BLaER1 treated with 17β-estradiol and CSF1 and Interleukin-3, amounts not matched to agents 10 nM and 100 nM (cell line): Measurements from ENCODE around the gene FLAD1.
A peak's percentile ranks its signal among the peaks of the same experiment; 100 is the strongest.

Experiments
- H3K27ac ChIP-seq, 11 experiments: shearing (Covaris generic); formaldehyde crosslinking; 2 replicates each; pipeline ENCODE4 v1.8.1; 2022
- H3K27me3 ChIP-seq, 11 experiments: shearing (Covaris generic); formaldehyde crosslinking; 2 replicates each; pipeline ENCODE4 v1.8.1; 2022
- H3K36me3 ChIP-seq, 11 experiments: shearing (Covaris generic); formaldehyde crosslinking; 2 replicates each; pipeline ENCODE4 v1.8.1; 2022
- H3K4me1 ChIP-seq, 10 experiments: shearing (Covaris generic); formaldehyde crosslinking; 2 replicates each; pipeline ENCODE4 v1.8.1; 2022
- H3K4me2 ChIP-seq, 11 experiments: shearing (Covaris generic); formaldehyde crosslinking; 2 replicates each; pipeline ENCODE4 v1.8.1; 2022
- H3K4me3 ChIP-seq, 10 experiments: shearing (Covaris generic); formaldehyde crosslinking; 2 replicates each; pipeline ENCODE4 v1.8.1; 2022
- H3K9ac ChIP-seq, 11 experiments: shearing (Covaris generic); formaldehyde crosslinking; 2 replicates each; pipeline ENCODE4 v1.8.1; 2022
- H3K9me3 ChIP-seq, 11 experiments: shearing (Covaris generic); formaldehyde crosslinking; replicated peaks in 1 of 11; 2 replicates each; pipeline ENCODE4 v1.8.1; 2022
- H4K20me1 ChIP-seq, 11 experiments: shearing (Covaris generic); formaldehyde crosslinking; 2 replicates each; pipeline ENCODE4 v1.8.1; 2022
- Cebpa-rat ChIP-seq, 11 experiments: shearing (Covaris generic); IDR thresholded peaks; 2 replicates each; pipeline ENCODE4 v1.8.1; 2022

FLAD1 gene

GRCh38 chr1:154968731-154969130, 14.4 kb upstream of the FLAD1 start:
- H3K9me3 ChIP-seq: no peaks in the 10 kb centered on the region
- peak overlapping the region in 10 of 11 experiments; percentile 49 to 90 (median 78); a peak in 17 of 22 replicates for H3K27ac ChIP-seq
- H3K27me3 ChIP-seq: no peaks in the 10 kb centered on the region
- peaks cover 53 to 61% (median 58%) of the 10 kb centered on the region in 11 experiments for H3K36me3 ChIP-seq
- H3K4me1 ChIP-seq: peaks cover 51 to 96% (median 74%) of the 10 kb centered on the region in 10 experiments
- H3K4me3 ChIP-seq: peak overlapping the region in 7 of 10 experiments; percentile 43 to 76 (median 62); a peak in 13 of 20 replicates
- H4K20me1 ChIP-seq: peaks cover 26 to 82% (median 44%) of the 10 kb centered on the region in 11 experiments; a peak in 19 of 22 replicates
- TF ChIP-seq Cebpa-rat (IDR thresholded peaks at IDR 0.05): no peak
- peak overlapping the region; percentile 89 to 100 (median 98) for H3K4me2 ChIP-seq
- H3K9ac ChIP-seq: peak overlapping the region; percentile 65 to 99 (median 79)

GRCh38 chr1:154969246-154969645, 13.9 kb upstream of the FLAD1 start:
- Histone ChIP-seq H3K27ac (peak overlapping the region in 10 of 11 experiments; percentile 49 to 90 (median 78); a peak in 18 of 22 replicates), H3K4me3 (peak overlapping the region in 9 of 10 experiments; percentile 43 to 76 (median 59); a peak in 18 of 20 replicates), H3K4me1 (peaks cover 46 to 91% (median 70%) of the 10 kb centered on the region in 10 experiments), H3K9me3 (no peaks in the 10 kb centered on the region), H3K36me3 (peaks cover 48 to 56% (median 53%) of the 10 kb centered on the region in 11 experiments), H3K9ac (peak overlapping the region; percentile 65 to 99 (median 79)), H3K27me3 (no peaks in the 10 kb centered on the region), H3K4me2 (peak overlapping the region; percentile 89 to 100 (median 98)), H4K20me1 (peaks cover 26 to 82% (median 41%) of the 10 kb centered on the region in 11 experiments; a peak in 19 of 22 replicates)
- no peak for TF ChIP-seq Cebpa-rat (IDR thresholded peaks at IDR 0.05)

GRCh38 chr1:154969860-154970452, 13.2 kb upstream of the FLAD1 start:
- Histone ChIP-seq H3K9ac (peak overlapping the region; percentile 65 to 99 (median 79)), H3K27ac (peak overlapping the region; percentile 49 to 90 (median 78); a peak in 21 of 22 replicates), H3K4me1 (peaks cover 45 to 84% (median 65%) of the 10 kb centered on the region in 10 experiments), H3K36me3 (peaks cover 40 to 49% (median 46%) of the 10 kb centered on the region in 11 experiments), H3K27me3 (no peaks in the 10 kb centered on the region), H3K4me3 (peak overlapping the region; percentile 38 to 76 (median 59)), H3K4me2 (peak overlapping the region; percentile 89 to 100 (median 98)), H3K9me3 (no peaks in the 10 kb centered on the region), H4K20me1 (peaks cover 26 to 80% (median 39%) of the 10 kb centered on the region in 11 experiments; a peak in 19 of 22 replicates)
- TF ChIP-seq Cebpa-rat (IDR thresholded peaks at IDR 0.05): no peak

- Histone ChIP-seq H3K4me2 (peak within 1 kb of the TSS; percentile 89 to 100 (median 98)), H3K4me1 (peaks cover 45 to 76% (median 65%) of the 10 kb centered on the region in 10 experiments), H4K20me1 (peaks cover 22 to 72% (median 39%) of the 10 kb centered on the region in 11 experiments; a peak in 19 of 22 replicates), H3K9ac (peak within 1 kb of the TSS; percentile 65 to 99 (median 79)), H3K36me3 (peaks cover 32 to 42% (median 38%) of the 10 kb centered on the region in 11 experiments), H3K27me3 (no peaks in the 10 kb centered on the region), H3K4me3 (peak within 1 kb of the TSS; percentile 38 to 76 (median 59)), H3K9me3 (no peaks in the 10 kb centered on the region), H3K27ac (peak within 1 kb of the TSS; percentile 49 to 90 (median 78); a peak in 21 of 22 replicates)
- no peak for TF ChIP-seq Cebpa-rat (IDR thresholded peaks at IDR 0.05)
Observed at GRCh38 chr1:154970631-154971340, 12.4 kb upstream of the FLAD1 start, which contains the start of gene SHC1. TSS of gene SHC1 (minus strand) at chr1:154970747. CDS start at chr1:154970526, 221 bp downstream.

GRCh38 chr1:154971341-154971998, 11.7 kb upstream of the FLAD1 start:
- peaks cover 16 to 66% (median 39%) of the 10 kb centered on the region in 11 experiments; a peak in 19 of 22 replicates for H4K20me1 ChIP-seq
- H3K4me3 ChIP-seq: peak overlapping the region; percentile 38 to 76 (median 59); a peak in 18 of 20 replicates
- TF ChIP-seq Cebpa-rat (IDR thresholded peaks at IDR 0.05): no peak
- peak overlapping the region; percentile 89 to 100 (median 98) for H3K4me2 ChIP-seq
- peaks cover 25 to 35% (median 31%) of the 10 kb centered on the region in 11 experiments for H3K36me3 ChIP-seq
- H3K4me1 ChIP-seq: peaks cover 52 to 74% (median 68%) of the 10 kb centered on the region in 10 experiments
- peak overlapping the region; percentile 65 to 99 (median 79); a peak in 21 of 22 replicates for H3K9ac ChIP-seq
- no peaks in the 10 kb centered on the region for H3K9me3 ChIP-seq
- peak overlapping the region; percentile 49 to 90 (median 78); a peak in 21 of 22 replicates for H3K27ac ChIP-seq
- no peaks in the 10 kb centered on the region for H3K27me3 ChIP-seq

- Histone ChIP-seq H3K4me1 (peaks cover 59 to 77% (median 74%) of the 10 kb centered on the region in 10 experiments), H3K9me3 (no peaks in the 10 kb centered on the region), H3K4me2 (peak overlapping the region; percentile 89 to 100 (median 98)), H4K20me1 (peaks cover 11 to 59% (median 39%) of the 10 kb centered on the region in 11 experiments; a peak in 18 of 22 replicates), H3K27me3 (no peaks in the 10 kb centered on the region), H3K9ac (peak overlapping the region; percentile 87 to 99 (median 92); a peak in 19 of 22 replicates), H3K4me3 (peak overlapping the region in 7 of 10 experiments; percentile 64 to 86 (median 69); a peak in 9 of 20 replicates), H3K27ac (peak overlapping the region in 8 of 11 experiments; percentile 9 to 98 (median 90); a peak in 8 of 22 replicates), H3K36me3 (peaks cover 18 to 30% (median 24%) of the 10 kb centered on the region in 11 experiments)
- no peak for TF ChIP-seq Cebpa-rat (IDR thresholded peaks at IDR 0.05)
Observed at GRCh38 chr1:154972213-154972516, 11.0 kb upstream of the FLAD1 start.

- Histone ChIP-seq H3K9ac (peak overlapping the region; percentile 87 to 99 (median 92); a peak in 21 of 22 replicates), H3K4me2 (peak overlapping the region; percentile 89 to 100 (median 98)), H3K27me3 (no peaks in the 10 kb centered on the region), H3K4me3 (peak overlapping the region; percentile 64 to 86 (median 69)), H3K4me1 (peaks cover 65 to 77% (median 74%) of the 10 kb centered on the region in 10 experiments), H4K20me1 (peaks cover 11 to 54% (median 38%) of the 10 kb centered on the region in 11 experiments; a peak in 18 of 22 replicates), H3K9me3 (no peaks in the 10 kb centered on the region), H3K36me3 (peaks cover 13 to 30% (median 19%) of the 10 kb centered on the region in 11 experiments), H3K27ac (peak overlapping the region in 10 of 11 experiments; percentile 9 to 100 (median 92); a peak in 18 of 22 replicates)
- TF ChIP-seq Cebpa-rat (IDR thresholded peaks at IDR 0.05): no peak
Observed at GRCh38 chr1:154972517-154973343, 10.4 kb upstream of the FLAD1 start.
